MCF 10A (cell line): ENCODE measurements around the gene EME2. TPM values are rescaled to one million over a fixed set of nuclear protein-coding genes. Genes with fewer than 3 reads are reported as not detected.

ENCODE experiments used
- BruUV-seq: library from RNA; stranded (reverse); fragments of 400-500 nt; replicated peaks from 2 replicates; lab custom pipeline; 2021; lab: Mats Ljungman, UMichigan
- CTCF ChIA-PET: fragments of 300-600 bp; sonication (Branson Sonifier 250); formaldehyde crosslinking; extraction: SDS; loops from one replicate; lab custom pipeline; 2021; ENCODE audit warnings: antibody characterized with exemption, inconsistent platforms; lab: Yijun Ruan, JAX
- POLR2A ChIA-PET: fragments of 300-600, 350-650 bp; sonication (Branson Sonifier 250); formaldehyde crosslinking; extraction: SDS; loops from one replicate; lab custom pipeline; 2020; ENCODE audit warnings: antibody characterized with exemption, inconsistent platforms; lab: Yijun Ruan, JAX
- DNase-seq: peaks from one replicate; pipeline ENCODE4 v3.0.0-alpha.2; 2018; ENCODE audit not compliant: unreplicated experiment
- H3K27ac Mint-ChIP-seq: one replicate; pipeline ENCODE4 v1.8.0; 2022; ENCODE audit warnings: mild to moderate bottlenecking, low read depth, mixed read lengths; ENCODE audit not compliant: unreplicated experiment
- H3K27me3 Mint-ChIP-seq: one replicate; pipeline ENCODE4 v1.8.0; 2022; ENCODE audit warnings: mixed read lengths; ENCODE audit not compliant: insufficient read depth, unreplicated experiment
- H3K36me3 Mint-ChIP-seq: one replicate; pipeline ENCODE4 v1.8.0; 2022; ENCODE audit warnings: mild to moderate bottlenecking, moderate library complexity, mixed read lengths; ENCODE audit not compliant: insufficient read depth, unreplicated experiment
- H3K4me1 Mint-ChIP-seq: one replicate; pipeline ENCODE4 v1.8.0; 2022; ENCODE audit warnings: mixed read lengths; ENCODE audit not compliant: insufficient read depth, unreplicated experiment
- H3K4me3 Mint-ChIP-seq: one replicate; pipeline ENCODE4 v1.8.0; 2022; ENCODE audit warnings: mild to moderate bottlenecking, moderate library complexity, mixed read lengths; ENCODE audit not compliant: unreplicated experiment
- H3K9me3 Mint-ChIP-seq: one replicate; pipeline ENCODE4 v1.8.0; 2022; ENCODE audit warnings: mixed read lengths; ENCODE audit not compliant: unreplicated experiment
- CTCF ChIP-seq: fragments of 200-600 bp; IDR thresholded peaks from one replicate; pipeline ENCODE4 v1.8.0; 2022; ENCODE audit warnings: antibody characterized with exemption, mild to moderate bottlenecking; ENCODE audit not compliant: unreplicated experiment
- intact Hi-C: fragments of 100-400 bp; cut with micrococcal nuclease; formaldehyde crosslinking; loops from 2 replicates; pipeline ENCODE4 v1.14.1; 2022
- total RNA-seq: library from RNA; stranded (reverse); gene quantifications from 2 replicates; pipeline ENCODE4 v1.2.3, GENCODE V29; 2022

Gene EME2
- total RNA-seq, 1 experiment from 2014 or later = 20.6 TPM

- no peak for TF ChIP-seq CTCF
- Mint-ChIP-seq H3K27me3 (no peaks in the 10 kb centered on the region), H3K36me3 (peaks cover 65% of the 10 kb centered on the region), H3K9me3 (no peaks in the 10 kb centered on the region), H3K4me1 (peaks cover 9% of the 10 kb centered on the region), H3K27ac (no peak overlapping the region), H3K4me3 (peak overlapping the region; percentile 88)
- ChIA-PET CTCF (interaction anchor here (1.3 kb wide), 1 partner anchor 73 kb away, joined by 3 read pairs; no protein-coding TSS in a partner anchor), POLR2A (interaction anchor here (0.7 to 6.1 kb wide), 7 partner anchors 9 to 185 kb away, joined by 3 to 137 read pairs (median 5); partner anchors contain the start of genes EME2, MAPK8IP3, MRPS34 and NME3)
- TSS peak; percentile 49 for BruUV-seq
- intact Hi-C loops = no loop called here
- no peak for DNase-seq
These were observed 8.1 kb downstream of the EME2 start for GRCh38 chr16:1780677-1781072.

- BruUV-seq = no TSS peak
- no peaks in the 10 kb centered on the region for H3K27me3 Mint-ChIP-seq
- H3K4me3 Mint-ChIP-seq = peak overlapping the region; percentile 88
- no peak for DNase-seq
- no peak for TF ChIP-seq CTCF
- POLR2A ChIA-PET = interaction anchor here (0.6 to 6.1 kb wide), 16 partner anchors 10 to 1020 kb away, joined by 3 to 137 read pairs (median 8); partner anchors contain the start of genes CRAMP1, EME2, FAHD1 and HAGH
- H3K4me1 Mint-ChIP-seq = peaks cover 9% of the 10 kb centered on the region
- peaks cover 64% of the 10 kb centered on the region for H3K36me3 Mint-ChIP-seq
- intact Hi-C loops = no loop called here
- H3K9me3 Mint-ChIP-seq = no peaks in the 10 kb centered on the region
- CTCF ChIA-PET = no interaction called here
- peak overlapping the region; percentile 78 for H3K27ac Mint-ChIP-seq
These were observed 8.6 kb downstream of the EME2 start for GRCh38 chr16:1781254-1781653.

GRCh38 chr16:1781758-1782407 is 9.3 kb downstream of the EME2 start:
- CTCF ChIA-PET = interaction anchor here (0.6 kb wide), 1 partner anchor 463 kb away, joined by 4 read pairs; no protein-coding TSS in a partner anchor
- Mint-ChIP-seq H3K27me3 (no peaks in the 10 kb centered on the region), H3K4me3 (peak overlapping the region; percentile 88), H3K4me1 (peaks cover 9% of the 10 kb centered on the region), H3K27ac (peak overlapping the region; percentile 78), H3K36me3 (peaks cover 58% of the 10 kb centered on the region), H3K9me3 (no peaks in the 10 kb centered on the region)
- no peak for DNase-seq
- BruUV-seq = no TSS peak
- POLR2A ChIA-PET = interaction anchor here (0.6 to 6.1 kb wide), 40 partner anchors 10 to 1812 kb away, joined by 3 to 137 read pairs (median 6); partner anchors contain the start of genes CRAMP1, EME2, FAHD1 and HAGH
- intact Hi-C loops = no loop called here
- no peak for TF ChIP-seq CTCF

- peak within 1 kb of the TSS; percentile 78 for H3K27ac Mint-ChIP-seq
- POLR2A ChIA-PET = interaction anchor here (0.6 to 6.1 kb wide), 48 partner anchors 9 to 1811 kb away, joined by 3 to 137 read pairs (median 6); partner anchors contain the start of genes CRAMP1, EME2, FAHD1 and HAGH
- H3K4me1 Mint-ChIP-seq = peaks cover 9% of the 10 kb centered on the region
- intact Hi-C loops = no loop called here
- CTCF ChIA-PET = interaction anchor here (0.6 to 0.7 kb wide), 5 partner anchors 9 to 483 kb away, joined by 3 to 4 read pairs (median 3); no protein-coding TSS in a partner anchor
- H3K27me3 Mint-ChIP-seq = no peaks in the 10 kb centered on the region
- no TSS peak for BruUV-seq
- peaks cover 56% of the 10 kb centered on the region for H3K36me3 Mint-ChIP-seq
- H3K4me3 Mint-ChIP-seq = peak within 1 kb of the TSS; percentile 88
- peak; percentile 100 for DNase-seq
- no peaks in the 10 kb centered on the region for H3K9me3 Mint-ChIP-seq
- TF ChIP-seq CTCF = no peak
These were observed 10.0 kb downstream of the EME2 start, which contains the start of the genes NUBP2 and SPSB3 for GRCh38 chr16:1782408-1783264. Gene NUBP2, plus strand, starts transcription at chr16:1782960. Its CDS starts 61 bp downstream, at chr16:1783021. Gene SPSB3, minus strand, starts transcription at chr16:1782571. Its CDS starts 1,088 bp downstream, at chr16:1781483.
